ENCODE results near the gene UGT1A5.

GRCh38 chr2:233707940-233708644, 4.6 kb upstream of the UGT1A5 start:
- TF ChIP-seq EZH2 (IDR thresholded peaks at IDR 0.05) (no peak), POLR2AphosphoS5 (IDR thresholded peaks at IDR 0.05; ENCODE audit: borderline replicate concordance, low read depth, low read length) (no peak), FOXP2 (optimal IDR thresholded peaks at IDR 0.05; ENCODE audit: control extremely low read depth, extremely low read length, insufficient read depth) (no peak)

Measured in SK-N-MC (cell line).